Parathyroid adenoma (tissue), 2 donors: Measurements from ENCODE around the gene NHS.

Source experiments
- H2AFZ ChIP-seq: fragments of 300-600 bp; sonication (generic); one replicate; pipeline ENCODE4 v1.7.0; 2017; ENCODE audit warnings: antibody characterized with exemption, mild to moderate bottlenecking
- H3K27ac ChIP-seq: fragments of 300-600 bp; sonication (generic); one replicate; pipeline ENCODE4 v1.7.0; 2017
- H3K27me3 ChIP-seq: fragments of 300-600 bp; sonication (generic); one replicate; pipeline ENCODE4 v1.7.0; 2017; ENCODE audit warnings: low read length; ENCODE audit not compliant: control insufficient read depth, insufficient read depth
- H3K36me3 ChIP-seq: fragments of 300-600 bp; sonication (generic); one replicate; pipeline ENCODE4 v1.7.0; 2017; ENCODE audit warnings: low read length; ENCODE audit not compliant: control insufficient read depth, insufficient read depth
- H3K4me1 ChIP-seq: fragments of 300-600 bp; sonication (generic); one replicate; pipeline ENCODE4 v1.7.0; 2017; ENCODE audit warnings: control low read depth
- H3K4me2 ChIP-seq: fragments of 300-600 bp; sonication (generic); one replicate; pipeline ENCODE4 v1.7.0; 2017; ENCODE audit warnings: low read length
- H3K4me3 ChIP-seq: fragments of 300-600 bp; sonication (generic); one replicate; pipeline ENCODE4 v1.7.0; 2017; ENCODE audit warnings: low read depth, low read length
- H3K79me2 ChIP-seq: fragments of 300-600 bp; sonication (generic); one replicate; pipeline ENCODE4 v1.7.0; 2017; ENCODE audit warnings: control low read depth
- H3K9ac ChIP-seq: fragments of 300-600 bp; sonication (generic); one replicate; pipeline ENCODE4 v1.7.0; 2017; ENCODE audit warnings: mild to moderate bottlenecking
- H3K9me3 ChIP-seq: fragments of 300-600 bp; sonication (generic); one replicate; pipeline ENCODE4 v1.7.0; 2017; ENCODE audit warnings: low read length; ENCODE audit not compliant: control insufficient read depth
- CTCF ChIP-seq: fragments of 300-600 bp; sonication (generic); IDR thresholded peaks from one replicate; pipeline ENCODE4 v1.7.0; 2017; ENCODE audit warnings: antibody characterized with exemption, mild to moderate bottlenecking
- donor health status: primary hyperparathyroidism.

NHS gene

GRCh38 chrX:17737710-17737985 is 362.6 kb downstream of the NHS start:
- Histone ChIP-seq H3K4me2 (peak overlapping the region; percentile 93), H3K4me1 (no peaks in the 10 kb centered on the region), H3K27me3 (no peaks in the 10 kb centered on the region), H3K4me3 (peak overlapping the region; percentile 77), H3K27ac (peak overlapping the region; percentile 87), H3K9me3 (no peaks in the 10 kb centered on the region), H3K79me2 (peaks cover 3% of the 10 kb centered on the region), H3K9ac (peak overlapping the region; percentile 19), H3K36me3 (no peaks in the 10 kb centered on the region), H2AFZ (peak overlapping the region; percentile 86)
- TF ChIP-seq CTCF: no peak

- no peaks in the 10 kb centered on the region for H3K27me3 ChIP-seq
- H3K79me2 ChIP-seq: peaks cover 3% of the 10 kb centered on the region
- no peaks in the 10 kb centered on the region for H3K4me1 ChIP-seq
- no peaks in the 10 kb centered on the region for H3K9me3 ChIP-seq
- peak overlapping the region; percentile 93 for H3K4me2 ChIP-seq
- H2AFZ ChIP-seq: peak overlapping the region; percentile 86
- peak overlapping the region; percentile 77 for H3K4me3 ChIP-seq
- peak overlapping the region; percentile 19 for H3K9ac ChIP-seq
- peak overlapping the region; percentile 87 for H3K27ac ChIP-seq
- TF ChIP-seq CTCF: no peak
- no peaks in the 10 kb centered on the region for H3K36me3 ChIP-seq
These were observed 363.1 kb downstream of the NHS start for GRCh38 chrX:17737986-17738713.

DNA sequence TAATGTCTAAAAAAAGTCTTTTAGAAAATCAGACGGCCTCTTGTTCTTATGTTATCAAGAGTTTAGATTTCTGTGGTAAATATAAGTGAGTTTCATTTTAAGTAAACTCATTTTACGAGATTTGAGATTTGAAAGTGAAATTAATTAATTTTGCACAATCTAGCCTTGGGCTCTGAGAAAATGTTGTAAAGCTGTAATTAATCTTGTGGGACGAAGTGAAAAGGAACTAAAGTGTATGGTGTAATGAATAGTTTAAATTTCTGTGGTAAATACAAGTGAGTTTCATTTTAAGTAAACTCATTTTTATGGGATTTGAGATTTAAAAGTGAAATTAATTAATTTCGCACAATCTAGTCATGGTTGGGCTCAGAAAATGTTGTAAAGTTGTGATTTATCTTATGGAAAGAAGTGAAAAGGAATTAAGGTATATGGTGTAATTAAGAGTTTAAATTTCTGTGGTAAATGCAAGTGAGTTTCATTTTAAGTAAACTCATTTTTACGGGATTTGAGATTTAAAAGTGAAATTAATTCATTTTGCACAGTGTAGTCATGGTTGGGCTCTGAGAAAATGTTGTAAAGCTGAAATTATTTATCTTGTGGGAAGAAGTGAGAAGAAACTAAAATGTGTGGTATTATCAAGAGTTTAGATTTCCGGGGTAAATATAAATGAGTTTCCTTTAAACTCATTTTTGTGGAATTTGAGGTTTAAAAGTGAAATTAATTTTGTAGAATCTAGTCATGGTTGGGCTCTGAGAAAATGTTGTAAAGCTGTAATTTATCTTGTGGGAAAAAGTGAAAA is 363.9 kb downstream of the NHS start:
- Histone ChIP-seq H2AFZ (no peak overlapping the region), H3K27ac (peak overlapping the region; percentile 87), H3K36me3 (no peaks in the 10 kb centered on the region), H3K27me3 (no peaks in the 10 kb centered on the region), H3K79me2 (peaks cover 3% of the 10 kb centered on the region), H3K9me3 (no peaks in the 10 kb centered on the region), H3K4me3 (peak overlapping the region; percentile 77), H3K4me2 (peak overlapping the region; percentile 93), H3K9ac (no peak overlapping the region), H3K4me1 (no peaks in the 10 kb centered on the region)
- TF ChIP-seq CTCF: no peak

DNA sequence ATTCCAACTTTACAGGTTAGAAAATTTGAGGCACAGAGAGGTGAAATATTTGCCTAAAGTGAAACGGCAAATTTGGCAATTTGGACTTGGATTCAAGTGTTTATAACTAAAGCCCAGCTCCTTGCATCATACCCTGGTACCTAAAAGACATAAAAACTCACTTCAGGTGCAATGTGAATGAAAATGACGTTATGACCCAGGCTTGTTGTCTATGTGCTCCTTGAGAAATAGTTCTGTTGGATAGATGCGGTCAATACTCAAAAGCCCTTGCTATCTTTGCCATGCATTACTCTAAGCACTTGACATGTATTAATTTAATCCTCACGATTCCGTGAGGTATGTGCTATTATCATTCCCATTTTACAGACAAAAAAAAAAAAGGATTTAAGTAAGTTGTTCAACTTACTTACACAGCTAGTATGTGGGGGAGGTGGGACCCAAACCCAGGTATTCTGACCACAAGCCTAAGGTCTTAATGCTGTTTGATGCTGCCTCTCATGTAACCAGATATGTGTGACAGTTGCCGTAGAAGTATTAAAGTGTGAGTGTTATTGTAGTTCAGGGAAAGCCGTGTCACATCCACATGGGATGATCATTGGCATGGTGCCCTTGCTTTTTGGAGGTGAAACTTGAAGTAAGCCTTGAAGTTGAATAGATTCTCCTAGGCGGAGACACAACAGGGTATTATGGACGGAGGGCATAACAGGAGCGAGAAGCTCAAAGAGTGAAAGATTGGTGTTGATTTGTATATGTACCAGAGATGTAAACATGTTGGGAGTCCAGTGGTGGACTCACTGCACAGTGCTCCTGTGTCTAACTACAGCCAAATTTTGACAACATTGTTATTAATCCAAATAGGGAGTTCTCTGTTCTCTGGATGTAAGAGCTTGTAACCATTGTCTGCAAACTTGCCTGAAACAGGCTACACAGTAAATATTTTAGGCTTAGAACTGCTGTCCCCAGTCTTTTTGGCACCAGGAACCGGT is 365.4 kb downstream of the NHS start:
- peaks cover 3% of the 10 kb centered on the region for H3K79me2 ChIP-seq
- no peaks in the 10 kb centered on the region for H3K36me3 ChIP-seq
- H3K4me1 ChIP-seq: no peaks in the 10 kb centered on the region
- H3K27me3 ChIP-seq: no peaks in the 10 kb centered on the region
- no peak overlapping the region for H3K27ac ChIP-seq
- no peak overlapping the region for H3K9ac ChIP-seq
- H3K9me3 ChIP-seq: no peaks in the 10 kb centered on the region
- H2AFZ ChIP-seq: no peak overlapping the region
- H3K4me3 ChIP-seq: no peak overlapping the region
- no peak overlapping the region for H3K4me2 ChIP-seq
- TF ChIP-seq CTCF: no peak
